Endometrium (tissue), 2 donors: ENCODE data around the gene ZNF474.
A peak's percentile ranks its signal among the peaks of the same experiment; 100 is the strongest.

Experiments used
- FAIRE-seq: peaks from 2 replicates; lab custom pipeline; 2012; peaks lifted over from hg19 to GRCh38; lab: Jason Lieb, UNC
- donor health status: control.
- donor health status: control.

ZNF474 gene

DNA sequence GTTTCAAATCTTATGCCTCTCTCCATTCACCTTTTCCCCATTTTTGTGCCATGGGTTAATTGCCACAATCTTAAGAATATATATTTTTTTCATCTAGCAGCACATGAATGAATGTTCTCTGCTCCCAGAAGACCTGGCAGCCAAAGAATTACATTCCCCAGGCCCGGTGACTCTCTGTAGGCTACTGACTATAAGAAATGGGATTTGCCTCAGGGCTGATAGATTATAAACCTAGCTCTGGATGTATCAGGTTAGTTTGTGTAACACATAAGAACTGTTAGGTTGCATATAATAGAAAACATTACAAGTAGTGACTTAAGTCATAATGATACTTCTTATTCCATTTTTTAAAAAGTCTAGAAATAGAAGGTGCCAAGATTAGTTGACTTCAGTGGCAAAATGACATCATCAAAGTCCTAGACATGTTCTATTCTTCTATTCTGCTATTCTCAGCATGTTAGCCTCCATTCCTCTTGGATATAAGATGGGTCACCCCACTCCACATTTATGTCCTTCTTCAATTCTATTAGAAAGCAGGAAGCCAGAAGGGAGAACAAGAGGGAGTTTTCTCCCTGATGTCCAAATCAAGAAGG is 10.9 kb upstream of the ZNF474 start:
- FAIRE-seq, result no peak

DNA sequence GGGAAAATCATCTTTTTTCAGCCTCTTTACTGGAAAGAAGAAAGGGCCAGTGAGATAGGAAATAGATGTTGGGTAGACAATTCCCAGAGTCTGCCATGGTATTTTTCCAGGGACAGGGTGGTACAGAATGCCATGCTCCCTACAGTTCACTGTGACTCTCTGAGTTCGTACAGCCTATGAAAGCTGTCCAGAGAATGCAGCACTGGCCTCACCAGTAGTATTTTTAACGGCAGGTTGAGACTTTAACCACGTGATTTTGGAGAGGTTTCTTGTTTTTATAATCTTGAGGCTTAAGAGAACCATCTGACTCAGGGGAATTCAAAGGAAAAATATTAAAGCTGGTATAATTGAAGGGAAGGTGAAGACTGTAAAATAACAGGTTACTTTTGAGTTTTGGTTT is 10.1 kb upstream of the ZNF474 start:
- no peak for FAIRE-seq

DNA sequence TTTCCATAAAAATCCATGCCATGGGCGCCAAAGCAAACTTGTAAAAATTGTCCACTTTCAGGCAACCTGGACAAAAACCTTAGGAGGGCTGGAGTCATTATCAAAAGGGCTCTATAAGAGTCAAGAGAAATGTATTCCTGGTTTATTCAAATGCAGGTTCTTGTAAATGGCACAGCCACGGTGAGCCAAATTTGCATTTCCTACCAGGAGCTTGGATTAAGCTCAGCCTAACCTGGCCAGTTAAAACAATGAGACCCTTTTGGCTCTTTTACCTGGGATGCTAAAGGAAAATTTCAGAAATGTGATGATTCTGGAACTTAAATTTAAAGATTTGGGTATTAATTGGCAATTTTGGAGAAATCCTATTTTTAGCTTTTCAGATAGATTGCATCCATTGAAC is 8.9 kb upstream of the ZNF474 start:
- FAIRE-seq, result no peak

DNA sequence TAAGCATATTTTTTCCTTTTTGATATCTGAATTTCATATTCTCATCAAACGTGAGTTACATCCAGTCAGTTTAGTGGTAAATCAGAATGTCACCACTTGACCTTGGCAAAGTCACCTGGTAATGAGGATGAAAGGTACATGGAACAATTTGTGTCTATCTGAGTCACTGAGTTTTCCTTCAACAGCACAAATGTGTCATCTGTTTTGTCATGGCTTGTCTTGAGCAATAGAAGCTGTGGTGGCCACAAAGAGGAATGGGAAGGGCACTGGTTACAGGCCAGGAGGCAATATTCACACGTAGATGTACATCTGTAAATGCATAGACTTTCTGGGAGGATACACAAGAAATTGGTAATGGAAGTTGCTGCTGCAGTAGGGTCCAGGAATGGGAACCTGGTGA is 8.4 kb upstream of the ZNF474 start:
- FAIRE-seq, result no peak

DNA sequence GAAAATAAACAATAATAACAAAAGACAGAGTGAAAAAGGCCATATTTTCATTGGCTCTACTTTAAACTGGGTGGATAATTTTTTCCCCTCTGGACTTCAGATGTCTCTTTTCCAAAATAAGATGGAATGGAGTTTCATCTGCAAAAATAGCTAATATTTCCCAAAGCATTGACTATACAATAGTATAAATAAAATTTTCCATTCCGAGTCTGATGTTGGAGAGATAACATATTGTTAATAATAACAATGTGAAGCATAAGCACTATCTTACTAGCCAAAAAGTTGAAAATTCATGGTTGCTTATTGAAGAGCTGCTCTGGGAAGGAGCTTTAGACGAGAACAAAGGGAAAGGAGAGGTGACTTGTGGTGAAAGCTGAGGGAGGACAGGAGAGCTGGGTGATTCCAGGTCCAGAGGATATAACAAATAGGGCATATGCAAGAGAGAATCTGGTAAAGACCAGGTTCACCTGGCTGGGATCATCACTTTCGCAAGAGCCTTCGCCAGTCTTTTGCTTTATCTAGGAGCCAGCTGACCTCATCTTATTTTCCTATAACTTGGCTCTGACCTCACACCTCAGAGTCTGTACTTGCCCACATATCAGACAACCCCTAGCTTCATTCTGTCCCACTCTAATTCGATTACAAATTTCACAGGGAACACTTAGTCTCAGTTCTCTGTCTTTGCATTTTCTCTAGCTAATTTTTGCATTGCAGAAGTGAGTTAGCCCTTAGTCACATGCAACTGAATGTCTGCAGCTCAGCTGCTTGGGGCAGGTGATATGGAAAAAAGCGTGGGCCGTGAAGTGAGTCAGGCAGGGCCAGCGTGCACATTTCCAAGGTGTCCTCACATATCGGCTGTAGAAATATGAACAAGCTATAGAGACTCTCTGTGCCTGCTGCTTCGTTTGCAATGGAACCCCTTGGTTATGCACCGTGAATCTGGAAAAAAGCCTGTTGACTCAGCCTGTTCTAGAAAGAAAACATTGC is 7.6 kb upstream of the ZNF474 start:
- no peak for FAIRE-seq

DNA sequence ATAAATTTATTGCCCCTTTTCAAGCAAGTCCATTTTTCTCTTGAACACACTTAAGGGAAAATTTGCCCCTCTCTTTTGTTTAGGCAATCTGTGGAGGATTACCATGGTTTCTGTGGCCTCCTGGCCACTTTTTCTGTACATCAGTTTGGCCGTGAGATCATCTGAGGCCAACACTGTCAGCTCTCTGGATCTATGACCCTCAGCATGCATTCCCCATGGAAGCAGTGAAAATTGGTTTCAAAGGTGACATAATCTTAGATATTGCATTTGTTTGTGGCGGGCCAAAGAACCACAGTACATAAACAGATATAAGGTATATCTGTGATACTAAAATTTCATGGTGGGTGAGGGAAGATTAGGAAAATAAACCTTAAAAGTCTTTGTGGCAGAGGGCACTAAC is 4.6 kb upstream of the ZNF474 start:
- no peak for FAIRE-seq

DNA sequence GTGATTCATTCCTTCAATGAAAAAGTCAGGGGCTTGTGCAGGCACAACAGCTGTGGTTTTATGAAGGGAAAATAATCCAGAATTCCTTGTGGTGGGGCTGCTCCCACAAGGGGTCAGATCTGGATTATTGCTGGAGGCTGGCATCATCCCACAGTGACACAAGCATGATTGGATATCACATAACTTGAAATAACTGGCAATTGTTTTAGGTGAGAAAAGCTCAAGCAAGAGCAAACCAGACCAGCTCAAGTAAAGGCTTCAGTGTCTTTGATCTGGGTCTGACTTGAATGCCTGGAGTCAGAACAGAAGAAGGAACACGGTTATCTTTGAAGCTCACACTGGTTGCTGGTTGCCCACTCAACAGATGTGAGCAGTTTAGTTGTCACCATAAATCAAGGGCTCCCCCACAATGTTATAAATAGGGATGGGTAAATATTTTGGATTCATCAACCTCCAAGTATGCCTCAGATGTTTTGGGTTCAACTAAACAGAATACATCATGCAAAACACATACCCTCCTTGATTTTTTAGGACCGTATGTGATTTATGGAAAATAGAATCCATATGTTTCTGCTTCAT is 3.1 kb upstream of the ZNF474 start:
- FAIRE-seq, result peak; percentile 90

DNA sequence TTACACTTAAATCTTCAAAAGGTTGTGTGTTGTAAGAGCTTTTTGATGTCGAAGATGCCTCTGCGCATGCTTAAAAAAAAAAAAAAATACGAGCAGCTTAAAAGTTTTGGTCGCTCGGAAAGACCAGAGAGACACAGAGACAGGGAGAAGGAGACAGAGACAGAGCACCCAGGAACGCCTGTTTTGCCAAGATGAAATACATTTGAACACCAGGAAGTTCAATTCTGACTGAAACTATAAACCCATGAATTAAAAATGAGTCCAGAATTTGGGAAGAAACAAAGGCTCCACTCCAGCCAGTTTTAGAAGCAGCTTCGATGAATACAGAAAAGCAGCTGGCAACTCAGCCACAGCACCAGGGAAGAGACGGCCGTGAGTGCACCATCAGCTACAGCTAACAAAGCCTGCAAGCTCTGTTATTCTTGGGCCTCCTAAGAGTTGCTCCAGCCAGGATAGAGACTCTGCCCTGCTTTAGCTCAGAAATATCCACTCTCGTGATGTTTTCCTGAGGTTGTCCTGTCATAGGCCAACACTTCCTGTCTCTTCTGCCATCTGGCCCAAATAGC is 2.5 kb upstream of the ZNF474 start:
- FAIRE-seq, result no peak

DNA sequence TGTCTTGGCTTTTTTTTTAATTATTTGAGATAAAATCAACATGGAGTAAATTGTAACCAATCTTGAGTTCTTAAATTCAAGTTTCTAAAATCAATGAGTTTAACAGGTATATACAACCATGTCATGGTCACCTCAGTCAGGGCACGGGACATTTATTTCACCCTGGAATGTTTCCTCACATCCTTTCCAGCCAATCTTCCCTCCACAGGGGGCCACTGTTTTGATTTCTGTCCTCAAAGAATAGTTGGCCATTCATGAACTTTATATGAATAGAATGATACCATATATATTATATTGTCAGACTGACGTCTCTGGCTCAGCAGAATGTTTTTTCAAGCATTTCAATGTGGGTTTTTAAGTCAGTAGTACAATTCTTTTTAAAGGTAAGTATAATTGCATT is 806 bp downstream of the ZNF474 start:
- no peak for FAIRE-seq

DNA sequence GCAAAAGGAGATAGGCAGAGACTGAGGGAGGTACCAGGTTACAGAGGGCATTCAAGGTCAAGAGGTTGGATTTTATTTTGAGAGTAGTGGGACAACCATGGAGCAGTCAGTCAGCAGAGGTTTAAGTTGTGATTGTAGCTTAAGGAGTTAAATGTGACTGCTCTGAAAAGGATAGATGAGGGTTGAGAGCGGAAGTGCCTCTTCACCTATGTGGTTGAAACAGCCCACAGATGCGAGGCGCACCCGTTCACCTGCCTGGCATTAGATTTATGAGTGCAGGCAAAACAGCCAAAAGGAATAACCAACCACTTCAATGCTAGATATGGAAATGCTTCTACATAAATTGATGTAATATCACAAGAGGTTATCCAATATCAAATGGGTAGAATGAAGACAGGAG is 8.4 kb downstream of the ZNF474 start:
- no peak for FAIRE-seq

DNA sequence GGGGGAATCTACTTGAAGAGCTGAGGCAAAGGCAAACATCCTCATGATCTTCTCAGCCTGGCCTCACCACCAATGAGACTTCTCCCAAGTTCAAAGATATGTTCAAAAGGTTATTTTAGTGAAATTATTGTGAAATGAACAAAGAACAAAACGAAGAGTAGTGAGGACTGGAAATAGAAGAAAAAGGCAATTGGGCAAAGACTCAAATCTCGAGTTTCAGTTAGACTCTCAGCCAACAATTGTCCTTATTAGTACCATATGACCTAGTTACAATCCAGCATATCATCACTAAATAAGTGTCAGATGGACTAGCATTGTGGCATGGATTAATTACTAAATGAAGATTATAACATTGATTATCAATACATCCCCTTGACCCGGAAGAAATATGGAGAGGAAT is 9.0 kb downstream of the ZNF474 start:
- FAIRE-seq, result no peak

DNA sequence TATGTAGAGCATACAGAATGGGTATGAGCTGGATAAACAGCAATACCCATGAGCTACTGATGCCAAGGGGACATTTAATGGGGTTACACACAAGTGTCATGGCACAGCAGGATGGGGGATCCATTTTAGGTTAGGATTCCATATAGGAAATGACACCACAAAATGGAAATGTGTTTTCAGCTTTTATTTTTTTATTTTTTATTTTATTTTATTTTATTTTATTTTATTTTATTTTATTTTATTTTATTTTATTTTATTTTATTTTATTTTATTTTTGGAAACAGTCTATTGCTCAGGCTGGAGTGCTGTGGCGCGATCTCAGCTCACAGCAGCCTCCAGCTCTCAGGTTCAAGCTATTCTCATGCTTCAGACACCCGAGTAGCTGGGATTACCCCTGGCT is 11.6 kb downstream of the ZNF474 start:
- FAIRE-seq, result no peak

DNA sequence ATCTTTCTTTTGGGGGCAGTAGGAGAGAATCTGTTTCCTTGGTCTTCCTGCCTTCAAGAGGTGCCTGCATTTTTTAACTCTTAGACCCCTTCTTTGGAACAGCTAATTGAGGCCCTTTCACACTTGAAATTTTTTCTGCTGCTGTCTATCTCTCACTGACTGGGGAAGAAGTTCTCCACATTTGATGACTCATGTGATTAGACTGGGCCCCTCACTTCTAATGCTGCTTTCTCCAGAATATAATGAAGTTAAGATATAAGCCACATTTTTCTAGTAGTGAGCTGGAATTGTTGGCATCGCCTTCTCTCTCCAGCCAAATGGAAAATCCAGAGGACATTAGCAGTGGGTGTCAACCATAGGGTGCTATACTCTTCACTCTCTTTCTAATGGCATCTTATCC is 12.4 kb downstream of the ZNF474 start:
- no peak for FAIRE-seq

DNA sequence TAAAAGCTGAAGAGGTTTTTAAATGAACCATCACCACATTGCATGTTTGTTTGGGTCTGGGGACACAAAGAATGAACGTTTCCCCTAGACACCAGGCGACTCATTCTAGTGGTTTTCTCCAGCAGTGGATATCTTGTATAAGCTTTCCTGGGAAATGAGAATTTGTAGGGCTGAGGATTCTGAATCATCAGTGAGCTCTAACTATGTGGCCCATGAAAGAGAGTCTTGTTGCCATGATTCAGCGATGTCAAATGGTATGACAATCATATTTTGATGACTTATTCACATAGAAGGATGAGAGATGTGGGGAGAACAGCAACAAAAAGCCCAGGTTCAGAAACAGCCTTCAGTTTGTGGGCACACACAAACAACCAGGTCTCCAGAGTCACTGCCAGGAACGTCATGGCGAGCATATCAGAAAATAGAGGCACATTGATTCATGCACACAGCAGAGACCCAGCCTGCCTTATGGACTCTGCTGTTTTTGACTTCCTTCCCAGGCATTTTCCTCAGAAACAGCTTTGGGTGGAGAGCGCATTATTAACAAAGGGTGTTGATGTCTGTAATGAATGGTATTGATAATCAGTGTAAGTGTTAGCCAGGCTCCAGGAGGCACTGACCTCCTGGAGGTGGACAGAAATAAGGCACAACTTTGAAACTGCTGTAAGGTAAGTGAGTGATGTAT is 13.3 kb downstream of the ZNF474 start:
- FAIRE-seq, result no peak

DNA sequence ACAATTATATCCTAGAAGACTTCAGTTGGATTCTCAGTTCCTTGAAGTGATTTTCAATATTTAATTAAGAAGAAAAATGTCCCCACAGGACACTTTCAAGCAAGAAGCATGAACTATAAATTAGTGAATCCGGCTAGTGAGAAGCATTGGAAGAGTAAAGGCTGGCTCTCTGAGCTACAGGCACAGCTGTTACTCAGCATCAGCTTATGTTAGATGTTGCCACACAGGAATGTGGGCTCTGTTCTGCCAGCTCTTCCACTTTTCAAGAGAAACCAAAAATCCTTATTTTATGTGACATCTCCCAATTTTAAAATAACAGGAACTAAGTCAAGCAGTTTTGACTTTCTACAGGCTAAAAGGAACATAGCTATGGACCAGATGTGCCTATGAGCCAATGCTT is 14.9 kb downstream of the ZNF474 start:
- no peak for FAIRE-seq

DNA sequence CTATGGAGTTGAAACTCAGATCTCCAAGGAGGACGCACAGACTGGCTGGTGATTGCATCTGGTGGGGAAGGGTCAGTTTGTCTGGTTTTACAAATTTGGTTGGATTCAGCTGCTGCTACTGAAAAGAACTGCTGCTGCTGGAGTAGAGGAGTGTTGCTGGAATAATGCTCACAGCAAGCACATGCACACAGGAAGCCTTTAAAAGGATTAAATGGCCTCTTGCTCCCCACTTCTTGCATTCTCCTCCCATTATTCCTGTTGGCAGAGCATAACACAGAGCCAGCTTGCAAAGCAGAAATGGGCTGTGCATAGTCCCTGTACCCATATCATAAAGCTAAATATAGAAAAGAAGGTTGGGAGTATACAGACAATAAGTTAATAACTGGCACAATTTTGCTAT is 16.6 kb downstream of the ZNF474 start:
- no peak for FAIRE-seq

DNA sequence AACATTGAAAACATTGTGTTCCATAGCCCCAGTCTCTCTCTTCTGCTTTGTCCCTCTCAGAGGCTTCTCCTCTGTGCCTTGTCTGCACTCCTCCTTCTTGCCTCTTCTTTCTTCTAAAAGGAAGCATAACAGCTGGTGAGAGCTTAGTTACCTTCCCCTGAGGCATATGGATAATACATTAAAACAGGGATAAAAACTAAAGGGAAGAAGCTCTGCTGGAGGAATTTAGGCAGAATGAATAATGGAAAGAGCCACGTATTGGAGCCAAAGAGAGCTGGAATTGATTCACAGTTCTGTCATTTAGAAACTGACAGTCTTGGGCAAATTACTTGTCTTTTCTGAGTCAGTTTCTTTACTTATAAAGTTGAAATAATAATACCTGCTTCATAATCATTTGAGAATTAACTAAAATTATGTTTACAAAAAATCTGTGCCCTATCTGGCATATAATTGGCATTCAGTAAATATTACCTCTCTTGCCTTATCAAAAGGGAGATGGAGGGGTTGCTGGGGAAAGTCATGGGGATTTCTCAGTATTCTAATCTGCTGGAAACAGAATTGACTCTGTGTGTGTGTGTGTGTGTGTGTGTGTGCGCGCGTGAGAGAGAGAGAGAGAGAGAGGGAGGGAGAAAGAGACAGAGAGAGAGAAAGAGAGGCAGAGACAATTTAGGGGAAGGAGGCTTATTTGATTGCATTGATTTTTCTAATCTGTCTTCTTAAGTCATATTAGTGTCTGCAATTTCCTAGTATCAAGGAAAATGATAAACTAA is 20.2 kb downstream of the ZNF474 start:
- no peak for FAIRE-seq

DNA sequence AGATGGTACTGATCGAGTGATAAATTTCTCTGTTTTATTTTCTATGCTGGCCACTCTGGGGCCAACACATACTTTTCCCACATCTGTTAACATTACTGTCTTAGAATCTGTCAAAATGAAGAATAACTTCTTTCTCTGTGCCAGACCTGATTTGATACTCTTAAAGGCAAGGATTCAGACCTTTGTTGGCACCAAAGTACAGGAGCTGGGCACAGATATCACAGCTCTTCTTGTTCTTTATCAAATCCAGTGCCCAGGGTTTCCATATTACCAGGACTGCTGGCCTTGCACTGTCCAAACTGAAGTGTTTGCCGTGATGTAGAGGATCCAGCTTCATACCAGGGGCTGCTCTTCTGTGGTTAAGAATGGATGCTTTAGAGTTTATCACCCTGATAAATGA is 20.9 kb downstream of the ZNF474 start:
- FAIRE-seq, result no peak

DNA sequence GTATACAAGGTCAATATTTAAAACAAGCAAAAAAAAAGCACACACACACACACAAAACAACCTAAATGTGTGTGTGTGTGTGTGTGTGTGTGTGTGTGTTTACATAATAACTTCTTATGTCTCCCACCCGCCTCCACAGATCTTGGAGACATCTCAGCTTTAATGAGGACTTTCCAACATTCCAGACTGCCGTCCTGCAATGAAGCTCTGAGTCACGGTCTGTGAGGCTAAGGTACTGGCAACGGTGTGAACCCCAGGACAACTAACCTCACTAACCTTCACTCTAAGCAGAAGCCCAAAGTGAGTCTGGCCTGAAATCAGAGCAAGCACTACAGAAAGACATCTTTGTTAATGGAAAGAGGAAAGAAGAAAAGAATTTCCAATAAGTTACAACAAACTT is 22.3 kb downstream of the ZNF474 start:
- FAIRE-seq, result no peak

DNA sequence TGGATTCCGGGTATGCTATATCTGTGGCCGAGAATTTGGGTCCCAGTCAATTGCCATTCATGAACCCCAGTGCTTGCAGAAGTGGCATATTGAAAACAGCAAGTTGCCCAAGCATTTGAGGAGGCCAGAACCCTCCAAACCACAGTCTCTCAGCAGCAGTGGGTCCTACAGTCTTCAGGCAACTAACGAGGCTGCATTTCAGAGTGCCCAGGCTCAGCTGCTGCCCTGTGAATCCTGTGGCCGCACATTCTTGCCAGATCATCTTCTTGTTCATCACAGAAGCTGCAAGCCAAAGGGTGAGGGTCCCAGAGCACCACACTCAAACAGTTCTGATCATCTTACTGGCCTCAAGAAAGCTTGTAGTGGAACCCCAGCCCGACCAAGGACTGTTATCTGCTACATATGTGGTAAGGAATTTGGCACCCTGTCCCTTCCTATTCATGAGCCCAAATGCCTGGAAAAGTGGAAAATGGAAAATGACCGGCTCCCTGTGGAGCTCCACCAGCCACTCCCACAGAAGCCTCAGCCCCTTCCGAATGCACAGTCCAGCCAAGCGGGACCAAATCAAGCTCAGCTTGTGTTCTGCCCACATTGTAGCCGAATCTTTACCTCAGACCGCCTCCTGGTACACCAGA is 23.0 kb downstream of the ZNF474 start:
- no peak for FAIRE-seq

DNA sequence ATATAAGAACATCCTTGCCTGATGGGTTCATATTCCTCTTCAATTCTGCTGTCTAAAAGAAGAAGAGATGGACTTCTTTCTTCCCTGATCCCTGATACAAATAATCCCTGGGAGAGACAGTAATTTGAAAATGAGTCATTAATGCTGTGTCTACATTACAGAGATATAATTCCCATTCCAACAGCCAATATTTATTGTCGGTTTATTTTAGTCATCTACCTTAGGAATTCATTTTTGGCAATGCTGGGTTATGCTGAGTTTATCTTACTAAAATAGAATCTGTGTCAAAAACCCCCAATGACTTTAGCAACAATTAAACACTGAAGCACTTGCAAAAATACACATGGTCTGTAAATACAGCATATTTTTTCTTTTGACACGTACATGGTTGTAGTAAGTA is 23.9 kb downstream of the ZNF474 start:
- no peak for FAIRE-seq
